SJCRH30 (cell line): ENCODE data around the gene RTN4R. TPM values are rescaled to one million over a fixed set of nuclear protein-coding genes. Genes with fewer than 3 reads are reported as not detected.

ENCODE experiments used
- total RNA-seq: library from RNA; depleted of rRNA; stranded (reverse); fragments of >200 nt; shearing (Covaris generic); gene quantifications from 2 replicates; pipeline ENCODE4 v1.2.3, GENCODE V29; 2014; rRNA removed

RTN4R gene
- total RNA-seq, 1 experiment from 2014 or later = 0.30 TPM

Other genes with a start within 250 kb of the RTN4R start
- 8.1 and 9.4 TPM in 2 replicates for gene TANGO2, start 247.2 kb downstream of the RTN4R start, total RNA-seq
- gene DGCR8, start 188.1 kb downstream of the RTN4R start, total RNA-seq = 30.0 and 39.3 TPM in 2 replicates
- 624 and 627 TPM in 2 replicates for gene RANBP1, start 152.2 kb downstream of the RTN4R start, total RNA-seq
- 23.6 and 28.3 TPM in 2 replicates for gene TRMT2A, start 151.1 kb downstream of the RTN4R start, total RNA-seq
- 13.6 and 16.4 TPM in 2 replicates for gene ZDHHC8, start 136.5 kb downstream of the RTN4R start, total RNA-seq
- gene CCDC188, start 117.3 kb downstream of the RTN4R start, total RNA-seq = not detected in 2 replicates
- gene DGCR6L, start 51.7 kb upstream of the RTN4R start, total RNA-seq = 25.8 and 31.1 TPM in 2 replicates
- 22.7 and 24.3 TPM in 2 replicates for gene ZNF74, start 125.8 kb upstream of the RTN4R start, total RNA-seq
- 10.6 and 12.9 TPM in 2 replicates for gene SCARF2, start 169.5 kb upstream of the RTN4R start, total RNA-seq
- 12.2 and 12.7 TPM in 2 replicates for gene KLHL22, start 227.5 kb upstream of the RTN4R start, total RNA-seq
- gene MED15, start 239.3 kb upstream of the RTN4R start, total RNA-seq = 14.7 and 15.2 TPM in 2 replicates